ENCODE measurements around the gene XYLT1. TPM values are rescaled to one million over a fixed set of nuclear protein-coding genes. Genes with fewer than 3 reads are reported as not detected.

Gene XYLT1
- total RNA-seq, 1 experiment from 2014 or later: 12.5 TPM

DNA sequence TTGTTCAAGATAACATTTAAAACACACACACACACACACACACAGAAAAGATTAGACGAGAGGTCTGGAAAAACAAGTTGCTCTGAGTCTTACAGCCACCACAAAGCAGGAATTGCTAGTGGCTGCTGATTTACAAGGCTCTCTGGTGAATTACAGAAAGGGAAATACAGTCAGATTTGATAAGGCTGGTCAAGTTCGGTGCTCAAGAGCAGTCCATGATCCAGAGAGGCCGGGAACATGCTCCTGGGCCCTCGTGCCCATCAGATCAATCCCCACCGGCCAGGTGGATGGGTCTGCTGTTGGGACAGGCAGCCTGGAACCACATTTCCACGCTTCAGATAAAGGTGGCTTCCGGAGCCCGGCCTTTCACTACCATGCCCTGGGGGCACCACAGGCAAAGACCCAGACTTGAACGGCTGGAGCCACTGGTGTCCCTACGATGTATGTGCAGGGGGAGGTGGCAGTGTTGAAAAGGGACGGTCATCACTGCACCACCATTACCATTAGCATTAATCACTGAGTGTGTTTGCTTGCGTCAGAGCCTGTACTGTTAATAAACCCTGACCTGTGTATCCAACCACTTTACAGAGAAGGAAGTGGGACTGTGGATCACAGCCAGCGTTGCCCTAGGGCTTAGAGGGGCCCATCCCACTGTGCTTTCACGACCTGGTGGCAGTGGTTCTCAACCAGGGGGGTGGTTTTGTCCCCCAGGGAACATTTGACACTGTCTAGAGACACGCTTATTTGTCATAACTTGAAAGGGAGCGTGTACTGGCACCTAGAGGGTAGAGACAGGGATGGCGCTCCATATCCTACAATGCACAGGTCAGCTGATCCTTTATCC lies 95.1 kb downstream of the XYLT1 start:
- H3K9me3 ChIP-seq: no peaks in the 10 kb centered on the region
- H3K36me3 Mint-ChIP-seq (ENCODE audit: insufficient read depth, unreplicated experiment): no peaks in the 10 kb centered on the region
- H3K27ac Mint-ChIP-seq (ENCODE audit: unreplicated experiment): no peak overlapping the region
- DNase-seq: peak in 1 of 2 experiments; percentile 38
- intact Hi-C loops (cut with micrococcal nuclease; ENCODE audit: unreplicated experiment): no loop called here
- H3K27me3 Mint-ChIP-seq (ENCODE audit: insufficient read depth, unreplicated experiment): no peaks in the 10 kb centered on the region
- no peak overlapping the region for H3K4me3 ChIP-seq (ENCODE audit: low read depth, low read length)
- no peaks in the 10 kb centered on the region for H3K36me3 ChIP-seq (ENCODE audit: control insufficient read depth, insufficient read depth, low read length)
- ChIA-PET CTCF (no interaction called here), POLR2A (no interaction called here)
- no TSS peak for BruUV-seq (replicated peaks)
- TF ChIP-seq, protein P1, sequence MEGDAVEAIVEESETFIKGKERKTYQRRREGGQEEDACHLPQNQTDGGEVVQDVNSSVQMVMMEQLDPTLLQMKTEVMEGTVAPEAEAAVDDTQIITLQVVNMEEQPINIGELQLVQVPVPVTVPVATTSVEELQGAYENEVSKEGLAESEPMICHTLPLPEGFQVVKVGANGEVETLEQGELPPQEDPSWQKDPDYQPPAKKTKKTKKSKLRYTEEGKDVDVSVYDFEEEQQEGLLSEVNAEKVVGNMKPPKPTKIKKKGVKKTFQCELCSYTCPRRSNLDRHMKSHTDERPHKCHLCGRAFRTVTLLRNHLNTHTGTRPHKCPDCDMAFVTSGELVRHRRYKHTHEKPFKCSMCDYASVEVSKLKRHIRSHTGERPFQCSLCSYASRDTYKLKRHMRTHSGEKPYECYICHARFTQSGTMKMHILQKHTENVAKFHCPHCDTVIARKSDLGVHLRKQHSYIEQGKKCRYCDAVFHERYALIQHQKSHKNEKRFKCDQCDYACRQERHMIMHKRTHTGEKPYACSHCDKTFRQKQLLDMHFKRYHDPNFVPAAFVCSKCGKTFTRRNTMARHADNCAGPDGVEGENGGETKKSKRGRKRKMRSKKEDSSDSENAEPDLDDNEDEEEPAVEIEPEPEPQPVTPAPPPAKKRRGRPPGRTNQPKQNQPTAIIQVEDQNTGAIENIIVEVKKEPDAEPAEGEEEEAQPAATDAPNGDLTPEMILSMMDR (IDR thresholded peaks at IDR 0.05; ENCODE audit: insufficient read depth in 1 of 2, low read depth in 1 of 2, low read length in 1 of 2, severe bottlenecking in 1 of 2, unreplicated experiment in 1 of 2): no peak
- no peaks in the 10 kb centered on the region for H3K9me3 Mint-ChIP-seq (ENCODE audit: unreplicated experiment)
- no peak overlapping the region for H3K4me3 Mint-ChIP-seq (ENCODE audit: unreplicated experiment)
- H3K27me3 ChIP-seq (replicated peaks; ENCODE audit: control insufficient read depth, insufficient read depth, low read length): no peaks in the 10 kb centered on the region
- no peaks in the 10 kb centered on the region for H3K4me1 ChIP-seq
- H3K4me1 Mint-ChIP-seq (ENCODE audit: low read depth, unreplicated experiment): no peaks in the 10 kb centered on the region

- H3K36me3 Mint-ChIP-seq (ENCODE audit: insufficient read depth, unreplicated experiment): no peaks in the 10 kb centered on the region
- no peaks in the 10 kb centered on the region for H3K4me1 Mint-ChIP-seq (ENCODE audit: low read depth, unreplicated experiment)
- no peaks in the 10 kb centered on the region for H3K27me3 Mint-ChIP-seq (ENCODE audit: insufficient read depth, unreplicated experiment)
- no TSS peak for BruUV-seq (replicated peaks)
- H3K4me3 Mint-ChIP-seq (ENCODE audit: unreplicated experiment): no peak overlapping the region
- Histone ChIP-seq H3K36me3 (ENCODE audit: control insufficient read depth, insufficient read depth, low read length) (no peaks in the 10 kb centered on the region), H3K9me3 (no peaks in the 10 kb centered on the region), H3K4me1 (no peaks in the 10 kb centered on the region), H3K27me3 (replicated peaks; ENCODE audit: control insufficient read depth, insufficient read depth, low read length) (no peaks in the 10 kb centered on the region), H3K4me3 (ENCODE audit: low read depth, low read length) (no peak overlapping the region)
- H3K27ac Mint-ChIP-seq (ENCODE audit: unreplicated experiment): no peak overlapping the region
- POLR2A ChIA-PET: no interaction called here
- no peak for DNase-seq
- intact Hi-C loops (cut with micrococcal nuclease; ENCODE audit: unreplicated experiment): no loop called here
- TF ChIP-seq, protein P1 (IDR thresholded peaks at IDR 0.05; ENCODE audit: insufficient read depth in 1 of 2, low read depth in 1 of 2, low read length in 1 of 2, severe bottlenecking in 1 of 2, unreplicated experiment in 1 of 2): no peak
- H3K9me3 Mint-ChIP-seq (ENCODE audit: unreplicated experiment): no peaks in the 10 kb centered on the region
- CTCF ChIA-PET: no interaction called here
These were observed 96.0 kb downstream of the XYLT1 start for GRCh38 chr16:17374668-17375255.

GRCh38 chr16:17373533-17373932 lies 97.2 kb downstream of the XYLT1 start:
- H3K4me1 Mint-ChIP-seq (ENCODE audit: low read depth, unreplicated experiment): no peaks in the 10 kb centered on the region
- H3K27me3 Mint-ChIP-seq (ENCODE audit: insufficient read depth, unreplicated experiment): no peaks in the 10 kb centered on the region
- H3K36me3 Mint-ChIP-seq (ENCODE audit: insufficient read depth, unreplicated experiment): no peaks in the 10 kb centered on the region
- no peaks in the 10 kb centered on the region for H3K27me3 ChIP-seq (replicated peaks; ENCODE audit: control insufficient read depth, insufficient read depth, low read length)
- no peak overlapping the region for H3K4me3 Mint-ChIP-seq (ENCODE audit: unreplicated experiment)
- TF ChIP-seq, protein P1 (IDR thresholded peaks at IDR 0.05; ENCODE audit: insufficient read depth in 1 of 2, low read depth in 1 of 2, low read length in 1 of 2, severe bottlenecking in 1 of 2, unreplicated experiment in 1 of 2): no peak
- CTCF ChIA-PET: no interaction called here
- H3K4me3 ChIP-seq (ENCODE audit: low read depth, low read length): no peak overlapping the region
- no peaks in the 10 kb centered on the region for H3K36me3 ChIP-seq (ENCODE audit: control insufficient read depth, insufficient read depth, low read length)
- intact Hi-C loops (cut with micrococcal nuclease; ENCODE audit: unreplicated experiment): no loop called here
- no peaks in the 10 kb centered on the region for H3K4me1 ChIP-seq
- POLR2A ChIA-PET: no interaction called here
- BruUV-seq (replicated peaks): no TSS peak
- no peaks in the 10 kb centered on the region for H3K9me3 ChIP-seq
- DNase-seq: no peak
- no peaks in the 10 kb centered on the region for H3K9me3 Mint-ChIP-seq (ENCODE audit: unreplicated experiment)
- no peak overlapping the region for H3K27ac Mint-ChIP-seq (ENCODE audit: unreplicated experiment)
